GM12892 (cell line): Measurements from ENCODE around the gene BCL2L2.
"Not testable (repeated sequence)": the region's sequence is repeated elsewhere in the genome, so short reads cannot be mapped to it uniquely, and the experiment has no call there.

ENCODE experiments used
- POLR2A ChIP-seq: IDR thresholded peaks from 2 replicates; pipeline ENCODE4 v1.6.1; 2011; ENCODE audit warnings: low read depth, low read length, control low read depth
- POLR2AphosphoS5 ChIP-seq: IDR thresholded peaks from 2 replicates; pipeline ENCODE4 v1.6.1; 2011; ENCODE audit warnings: low read depth, low read length, control low read depth
- TAF1 ChIP-seq: IDR thresholded peaks from 2 replicates; pipeline ENCODE4 v1.6.1; 2011; ENCODE audit warnings: low read depth, mild to moderate bottlenecking, control low read depth, low read length, borderline replicate concordance

- not testable (repeated sequence) for TF ChIP-seq POLR2A, POLR2AphosphoS5, TAF1
Observed at GRCh38 chr14:23277928-23278327, 28.7 kb upstream of the BCL2L2 start.
